ENCODE data around the gene SELENOP.
"Not testable (repeated sequence)": the region's sequence is repeated elsewhere in the genome, so short reads cannot be mapped to it uniquely, and the experiment has no call there.

The SELENOP gene

DNA sequence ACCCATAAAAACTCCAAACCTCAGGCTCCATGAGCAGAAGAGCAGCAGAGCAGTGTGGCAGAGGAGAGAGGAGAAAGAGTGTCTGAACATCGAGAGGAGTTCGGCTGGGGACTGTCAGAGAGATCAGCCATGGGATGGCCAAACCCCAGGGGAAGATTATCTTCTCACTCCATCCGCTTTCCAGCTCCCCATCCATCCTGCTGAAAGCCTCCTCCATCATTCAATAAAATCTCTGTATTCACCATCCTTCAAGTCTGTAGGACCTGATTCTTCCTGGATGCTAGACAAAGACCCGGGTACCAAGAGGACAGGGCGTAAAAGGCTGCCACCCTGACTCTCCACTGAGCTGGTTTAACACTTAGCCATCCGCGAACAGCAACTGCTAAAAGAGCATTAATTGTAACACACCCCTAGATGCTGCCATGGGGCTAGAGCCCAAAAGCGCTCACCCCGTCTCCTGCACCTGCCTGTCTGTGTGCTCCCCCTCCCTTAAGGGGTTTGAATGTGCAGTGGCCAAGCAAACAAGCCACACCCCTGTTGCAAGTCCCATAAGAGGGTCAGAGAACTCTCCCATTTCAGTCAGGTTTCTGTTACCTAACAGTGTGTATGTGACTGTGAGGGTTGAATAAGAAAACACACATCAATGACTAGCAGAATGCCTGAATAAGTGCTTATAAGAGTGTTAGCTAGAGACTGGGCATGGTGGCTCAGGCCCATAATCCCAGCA is 13.9 kb upstream of the SELENOP start:
- TF ChIP-seq, protein P1, sequence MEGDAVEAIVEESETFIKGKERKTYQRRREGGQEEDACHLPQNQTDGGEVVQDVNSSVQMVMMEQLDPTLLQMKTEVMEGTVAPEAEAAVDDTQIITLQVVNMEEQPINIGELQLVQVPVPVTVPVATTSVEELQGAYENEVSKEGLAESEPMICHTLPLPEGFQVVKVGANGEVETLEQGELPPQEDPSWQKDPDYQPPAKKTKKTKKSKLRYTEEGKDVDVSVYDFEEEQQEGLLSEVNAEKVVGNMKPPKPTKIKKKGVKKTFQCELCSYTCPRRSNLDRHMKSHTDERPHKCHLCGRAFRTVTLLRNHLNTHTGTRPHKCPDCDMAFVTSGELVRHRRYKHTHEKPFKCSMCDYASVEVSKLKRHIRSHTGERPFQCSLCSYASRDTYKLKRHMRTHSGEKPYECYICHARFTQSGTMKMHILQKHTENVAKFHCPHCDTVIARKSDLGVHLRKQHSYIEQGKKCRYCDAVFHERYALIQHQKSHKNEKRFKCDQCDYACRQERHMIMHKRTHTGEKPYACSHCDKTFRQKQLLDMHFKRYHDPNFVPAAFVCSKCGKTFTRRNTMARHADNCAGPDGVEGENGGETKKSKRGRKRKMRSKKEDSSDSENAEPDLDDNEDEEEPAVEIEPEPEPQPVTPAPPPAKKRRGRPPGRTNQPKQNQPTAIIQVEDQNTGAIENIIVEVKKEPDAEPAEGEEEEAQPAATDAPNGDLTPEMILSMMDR (IDR thresholded peaks at IDR 0.05), result no peak
- Histone ChIP-seq H3K27me3 (no peaks in the 10 kb centered on the region), H3K4me3 (ENCODE audit: low read depth in 1 of 2, low read length in 1 of 2) (no peak overlapping the region), H3K36me3 (no peaks in the 10 kb centered on the region), H3K27ac (no peak overlapping the region), H3K4me1 (ENCODE audit: control insufficient read depth in 1 of 2, insufficient read depth in 1 of 2, low read depth in 1 of 2, low read length in 1 of 2) (no peaks in the 10 kb centered on the region), H3K9me3 (no peaks in the 10 kb centered on the region)

DNA sequence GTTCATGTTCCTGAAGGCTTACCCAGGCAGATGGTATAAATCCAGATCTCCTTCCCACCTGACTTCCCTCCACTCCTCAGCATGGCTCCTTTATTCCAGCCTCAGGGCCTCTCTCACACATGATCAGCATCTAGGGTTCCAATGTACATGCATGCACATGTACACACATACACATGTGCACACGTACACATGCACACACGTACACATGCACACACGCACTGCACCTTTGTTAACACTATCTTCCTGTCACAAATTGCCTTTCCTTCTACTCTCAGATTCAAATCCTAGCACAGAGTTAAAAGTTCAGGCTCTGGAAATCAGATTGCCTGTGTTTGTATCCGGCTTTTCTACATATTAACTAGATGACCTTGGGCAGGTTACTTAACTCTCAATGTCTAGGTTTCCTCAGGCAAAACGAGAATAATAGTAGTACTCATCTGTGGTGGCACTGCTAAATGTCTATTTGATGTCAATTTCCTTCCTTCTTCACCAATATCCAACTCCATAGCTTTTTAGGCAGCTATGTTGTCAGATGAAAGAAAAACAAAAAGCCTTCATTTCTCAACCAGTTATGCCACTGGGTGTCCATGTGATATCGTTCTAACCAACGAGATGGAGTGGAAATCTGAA is 12.8 kb upstream of the SELENOP start:
- no peak overlapping the region for H3K4me3 ChIP-seq (ENCODE audit: low read depth in 1 of 2, low read length in 1 of 2)
- no peak overlapping the region for H3K27ac ChIP-seq
- no peaks in the 10 kb centered on the region for H3K27me3 ChIP-seq
- H3K4me1 ChIP-seq (ENCODE audit: control insufficient read depth in 1 of 2, insufficient read depth in 1 of 2, low read depth in 1 of 2, low read length in 1 of 2), result no peaks in the 10 kb centered on the region
- TF ChIP-seq, protein P1 (IDR thresholded peaks at IDR 0.05), result no peak
- no peaks in the 10 kb centered on the region for H3K9me3 ChIP-seq
- no peaks in the 10 kb centered on the region for H3K36me3 ChIP-seq

DNA sequence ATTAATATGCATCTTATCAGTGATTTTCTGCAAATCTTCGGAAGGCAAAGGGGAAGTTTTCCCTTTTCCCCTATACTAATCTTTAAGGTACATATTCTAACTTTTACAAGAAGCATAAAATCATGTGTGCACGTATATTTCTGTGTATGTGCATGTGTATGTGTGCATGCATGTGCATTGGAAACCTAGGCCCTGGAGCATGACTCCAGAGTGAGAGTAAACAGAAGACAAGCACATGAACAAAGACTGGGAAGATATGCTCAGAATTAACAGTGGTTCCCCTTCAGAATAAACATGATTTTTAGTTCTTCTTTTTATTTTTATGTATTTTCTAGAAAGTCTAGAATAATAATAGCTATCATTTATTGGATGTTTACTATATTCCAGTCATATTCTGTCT is 10.9 kb upstream of the SELENOP start:
- no peaks in the 10 kb centered on the region for H3K4me1 ChIP-seq (ENCODE audit: control insufficient read depth in 1 of 2, insufficient read depth in 1 of 2, low read depth in 1 of 2, low read length in 1 of 2)
- H3K27ac ChIP-seq, result no peak overlapping the region
- H3K9me3 ChIP-seq, result no peaks in the 10 kb centered on the region
- H3K27me3 ChIP-seq, result no peaks in the 10 kb centered on the region
- no peak overlapping the region for H3K4me3 ChIP-seq (ENCODE audit: low read depth in 1 of 2, low read length in 1 of 2)
- TF ChIP-seq, protein P1 (IDR thresholded peaks at IDR 0.05), result no peak
- no peaks in the 10 kb centered on the region for H3K36me3 ChIP-seq

DNA sequence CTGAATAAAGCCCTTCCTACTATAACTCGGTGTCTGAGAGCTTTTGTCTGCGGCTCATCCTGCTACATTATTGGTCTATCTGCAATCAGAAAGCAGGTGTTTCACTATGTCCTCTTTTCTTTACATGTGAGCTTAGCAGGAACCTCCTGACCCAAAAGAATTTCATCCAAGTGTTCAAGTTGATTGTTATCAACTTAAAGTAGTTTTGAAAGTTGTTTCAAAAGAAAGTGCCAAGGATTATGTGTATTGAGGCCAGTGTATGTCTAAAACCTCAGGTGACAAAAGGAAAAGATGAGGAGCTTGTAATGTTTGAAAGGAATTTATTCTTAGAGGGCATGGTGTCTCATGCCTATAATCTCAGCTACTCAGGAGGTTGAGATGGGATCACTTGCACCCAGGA is 8.1 kb upstream of the SELENOP start:
- Histone ChIP-seq H3K4me3 (ENCODE audit: low read depth in 1 of 2, low read length in 1 of 2) (no peak overlapping the region), H3K27me3 (no peaks in the 10 kb centered on the region), H3K27ac (no peak overlapping the region), H3K9me3 (no peaks in the 10 kb centered on the region), H3K4me1 (ENCODE audit: control insufficient read depth in 1 of 2, insufficient read depth in 1 of 2, low read depth in 1 of 2, low read length in 1 of 2) (no peaks in the 10 kb centered on the region), H3K36me3 (no peaks in the 10 kb centered on the region)
- TF ChIP-seq, protein P1 (IDR thresholded peaks at IDR 0.05), result no peak

DNA sequence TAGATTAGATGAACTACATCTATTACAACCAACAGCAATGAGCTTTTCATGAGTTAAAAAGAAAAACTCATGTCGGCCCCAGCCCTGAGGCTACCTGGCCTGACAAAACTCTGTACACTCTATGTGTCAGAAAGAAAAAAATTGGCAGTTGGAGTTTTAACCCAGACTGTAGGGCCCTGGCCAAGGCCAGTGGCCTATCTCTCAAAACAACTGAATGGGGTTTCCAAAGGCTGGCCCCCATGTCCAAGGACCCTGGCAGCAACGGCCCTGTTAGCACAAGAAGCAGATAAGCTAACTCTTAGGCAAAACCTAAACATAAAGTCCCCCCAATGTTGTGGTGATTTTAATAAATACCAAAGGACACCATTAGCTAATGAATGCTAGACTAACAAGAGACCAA is 4.9 kb upstream of the SELENOP start:
- H3K9me3 ChIP-seq; H3K36me3 ChIP-seq; H3K27ac ChIP-seq; H3K4me1 ChIP-seq (ENCODE audit: control insufficient read depth in 1 of 2, insufficient read depth in 1 of 2, low read depth in 1 of 2, low read length in 1 of 2); H3K27me3 ChIP-seq; H3K4me3 ChIP-seq (ENCODE audit: low read depth in 1 of 2, low read length in 1 of 2): not testable (repeated sequence)

DNA sequence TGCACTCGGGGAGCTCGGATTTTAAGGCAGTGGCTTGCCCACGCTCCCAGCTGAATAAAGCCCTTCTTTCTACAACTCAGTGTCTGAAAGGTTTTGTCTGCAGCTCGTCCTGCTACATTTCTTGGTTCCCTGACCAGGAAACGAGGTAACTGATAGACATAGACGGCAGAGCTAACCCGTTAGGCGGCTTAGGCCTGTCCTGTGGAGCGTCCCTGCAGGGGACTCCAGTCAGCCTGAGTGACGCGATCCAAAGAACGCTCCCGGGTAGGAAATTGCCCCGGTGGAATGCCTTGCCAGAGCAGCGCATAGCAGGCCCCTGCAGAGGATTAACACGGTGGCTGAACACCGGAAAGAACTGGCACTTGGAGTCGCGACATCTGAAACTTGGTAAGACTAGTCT is 1.8 kb upstream of the SELENOP start:
- H3K27ac ChIP-seq, result no peak overlapping the region
- H3K36me3 ChIP-seq, result no peaks in the 10 kb centered on the region
- no peaks in the 10 kb centered on the region for H3K9me3 ChIP-seq
- H3K27me3 ChIP-seq, result no peaks in the 10 kb centered on the region
- no peak overlapping the region for H3K4me3 ChIP-seq (ENCODE audit: low read depth in 1 of 2, low read length in 1 of 2)
- TF ChIP-seq, protein P1 (IDR thresholded peaks at IDR 0.05), result no peak
- peaks cover 0 to 7% of the 10 kb centered on the region in 2 experiments for H3K4me1 ChIP-seq (ENCODE audit: control insufficient read depth in 1 of 2, insufficient read depth in 1 of 2, low read depth in 1 of 2, low read length in 1 of 2)

All from neutrophil (primary cell).